ENCODE results near the gene HSPG2.

The HSPG2 gene

GRCh38 chr1:21820597-21821232 lies 116.4 kb downstream of the HSPG2 start:
- Histone ChIP-seq H3K27ac (replicated peaks) (no peak overlapping the region), H3K27me3 (ENCODE audit: insufficient read depth, poor library complexity, severe bottlenecking) (no peaks in the 10 kb centered on the region), H3K4me3 (replicated peaks; ENCODE audit: insufficient read depth, low read length) (no peak overlapping the region)
- no peak for DNase-seq (ENCODE audit: low read depth in 1 of 2, low spot score in 1 of 2)
- TF ChIP-seq REST (IDR thresholded peaks at IDR 0.05; ENCODE audit: insufficient replicate concordance, low read depth) = no peak
- TF ChIP-seq POLR2AphosphoS5 (IDR thresholded peaks at IDR 0.05; ENCODE audit: low read depth) = no peak
- no peak for TF ChIP-seq CTCF (IDR thresholded peaks at IDR 0.05; ENCODE audit: insufficient read depth, low read length)
- no peak for TF ChIP-seq SPI1 (IDR thresholded peaks at IDR 0.05; ENCODE audit: borderline replicate concordance, low read depth)
- no peak for TF ChIP-seq GABPA (IDR thresholded peaks at IDR 0.05; ENCODE audit: low read depth)

- TF ChIP-seq SPI1 (IDR thresholded peaks at IDR 0.05; ENCODE audit: borderline replicate concordance, low read depth) (no peak), POLR2AphosphoS5 (IDR thresholded peaks at IDR 0.05; ENCODE audit: low read depth) (no peak), GABPA (IDR thresholded peaks at IDR 0.05; ENCODE audit: low read depth) (no peak), CTCF (IDR thresholded peaks at IDR 0.05; ENCODE audit: insufficient read depth, low read length) (no peak), REST (IDR thresholded peaks at IDR 0.05; ENCODE audit: insufficient replicate concordance, low read depth) (no peak)
- no peak overlapping the region for H3K27ac ChIP-seq (replicated peaks)
- peak in 1 of 2 experiments; percentile 36 for DNase-seq (ENCODE audit: low read depth in 1 of 2, low spot score in 1 of 2)
- no peak overlapping the region for H3K4me3 ChIP-seq (replicated peaks; ENCODE audit: insufficient read depth, low read length)
- H3K27me3 ChIP-seq (ENCODE audit: insufficient read depth, poor library complexity, severe bottlenecking) = no peaks in the 10 kb centered on the region
These were observed 118.5 kb downstream of the HSPG2 start for GRCh38 chr1:21818656-21819055.

DNA sequence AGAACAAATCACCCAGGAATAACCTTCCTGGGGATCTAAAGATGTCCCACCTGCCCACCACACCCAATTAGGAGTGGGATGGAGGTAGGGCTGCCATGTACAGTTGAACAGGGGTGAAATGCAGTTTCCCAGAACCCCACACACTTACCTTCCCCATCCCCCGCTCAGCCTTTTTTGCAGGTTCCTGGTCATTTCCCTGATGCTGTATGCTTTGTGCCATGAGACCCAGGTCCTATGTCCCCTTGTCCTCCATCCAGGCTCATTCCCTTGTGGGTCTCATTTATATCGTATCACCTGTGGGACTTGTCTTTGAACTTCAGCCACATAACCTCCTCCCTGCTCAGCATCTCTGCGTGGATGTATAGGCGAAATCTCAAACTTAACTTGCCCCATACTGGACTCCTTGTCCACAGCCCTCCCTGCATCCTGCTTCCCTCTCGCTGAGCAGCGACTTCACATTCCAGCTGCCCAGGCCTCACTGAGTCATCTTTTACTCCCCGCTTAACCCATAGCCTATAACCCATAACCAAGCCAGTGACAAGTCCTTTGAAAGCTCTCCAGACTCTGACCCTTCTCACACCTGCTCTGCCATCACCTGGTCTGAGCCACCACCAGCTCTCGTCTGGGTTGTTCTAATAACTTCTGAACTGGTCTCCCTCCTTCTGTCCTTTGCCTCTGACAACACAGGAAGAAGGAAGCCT lies 120.4 kb downstream of the HSPG2 start:
- Histone ChIP-seq H3K4me3 (replicated peaks; ENCODE audit: insufficient read depth, low read length) (no peak overlapping the region), H3K27ac (replicated peaks) (peak overlapping the region; percentile 68; the same call in 1 of the 2 replicates), H3K27me3 (ENCODE audit: insufficient read depth, poor library complexity, severe bottlenecking) (no peaks in the 10 kb centered on the region)
- no peak for DNase-seq (ENCODE audit: low read depth in 1 of 2, low spot score in 1 of 2)
- TF ChIP-seq POLR2AphosphoS5 (IDR thresholded peaks at IDR 0.05; ENCODE audit: low read depth) (no peak), GABPA (IDR thresholded peaks at IDR 0.05; ENCODE audit: low read depth) (no peak), REST (IDR thresholded peaks at IDR 0.05; ENCODE audit: insufficient replicate concordance, low read depth) (no peak), SPI1 (IDR thresholded peaks at IDR 0.05; ENCODE audit: borderline replicate concordance, low read depth) (no peak), CTCF (IDR thresholded peaks at IDR 0.05; ENCODE audit: insufficient read depth, low read length) (no peak)
